GM19397 (cell line): ENCODE results near the gene HGD.
"Not testable (repeated sequence)": the region's sequence is repeated elsewhere in the genome, so short reads cannot be mapped to it uniquely, and the experiment has no call there.

Source experiments
- ATAC-seq: cut with Tn5 transposase; IDR thresholded peaks from one replicate; pipeline ENCODE4 v1.9.1; 2021; ENCODE audit warnings: mild to moderate bottlenecking, moderate library complexity; ENCODE audit not compliant: unreplicated experiment

HGD gene

GRCh38 chr3:120682095-120682681, at the start of gene HGD:
Gene HGD (minus strand): TSS chr3:120682239. CDS start chr3:120682111, 128 bp downstream.
- ATAC-seq: no peak

- ATAC-seq: no peak
Measured at GRCh38 chr3:120730576-120731542, 48.8 kb upstream of the HGD start.

- ATAC-seq: no peak
Measured at GRCh38 chr3:120726791-120727190, 44.8 kb upstream of the HGD start.

- ATAC-seq: not testable (repeated sequence)
Measured at GRCh38 chr3:120719167-120719834, 37.3 kb upstream of the HGD start.

GRCh38 chr3:120713262-120713661, 31.2 kb upstream of the HGD start:
- no peak for ATAC-seq

- ATAC-seq: no peak
Measured at GRCh38 chr3:120710369-120710768, 28.3 kb upstream of the HGD start.

GRCh38 chr3:120708408-120708807, 26.4 kb upstream of the HGD start:
- no peak for ATAC-seq

GRCh38 chr3:120706950-120707349, 24.9 kb upstream of the HGD start:
- ATAC-seq: no peak

- ATAC-seq: no peak
Measured at GRCh38 chr3:120705884-120706582, 24.0 kb upstream of the HGD start.

GRCh38 chr3:120699333-120699732, 17.3 kb upstream of the HGD start:
- ATAC-seq: no peak

- ATAC-seq: no peak
Measured at GRCh38 chr3:120693439-120694171, 11.6 kb upstream of the HGD start.

GRCh38 chr3:120689395-120689794, 7.4 kb upstream of the HGD start:
- ATAC-seq: no peak

GRCh38 chr3:120688121-120688520, 6.1 kb upstream of the HGD start:
- ATAC-seq: peak; percentile 88

- ATAC-seq: no peak
Measured at GRCh38 chr3:120685411-120685810, 3.4 kb upstream of the HGD start.

- ATAC-seq: no peak
Measured at GRCh38 chr3:120684896-120685295, 2.9 kb upstream of the HGD start.

GRCh38 chr3:120683671-120684301, 1.7 kb upstream of the HGD start:
- no peak for ATAC-seq

GRCh38 chr3:120683213-120683612, 1.2 kb upstream of the HGD start:
- no peak for ATAC-seq

- ATAC-seq: no peak
Measured at GRCh38 chr3:120681506-120682038, 467 bp downstream of the HGD start.

- no peak for ATAC-seq
Measured at GRCh38 chr3:120681018-120681417, 1.0 kb downstream of the HGD start.
